A549 (cell line): ENCODE measurements around the gene NKX6-2. TPM values are rescaled to one million over a fixed set of nuclear protein-coding genes. Genes with fewer than 3 reads are reported as not detected.
A peak's percentile ranks its signal among the peaks of the same experiment; 100 is the strongest.

ENCODE experiments used
- ATAC-seq, 2 experiments: fragments of 200-7000 bp in 1 of 2; fragments of >200 bp in 1 of 2; cut with Nextera tagmentation in 1 of 2; cut with Tn5 transposase in 1 of 2; 3 replicates each; pipeline versions ENCODE4 v1.8.0 to v1.9.1; 2018 to 2020; ENCODE audit warnings: mild to moderate bottlenecking in 1 of 2, moderate library complexity in 1 of 2
- CTCF ChIA-PET: fragments of 300-600 bp; sonication (Branson Sonifier 250); formaldehyde crosslinking; extraction: SDS; loops from one replicate; lab custom pipeline; 2021; ENCODE audit warnings: antibody characterized with exemption, inconsistent platforms; lab: Yijun Ruan, JAX
- POLR2A ChIA-PET: fragments of 350-600 bp; formaldehyde crosslinking; extraction: SDS; loops from one replicate; lab custom pipeline; 2021; ENCODE audit warnings: antibody characterized with exemption, inconsistent platforms; lab: Yijun Ruan, JAX
- DNase-seq, 2 experiments: peaks; one replicate each; pipeline versions ENCODE4 v3.0.0 to v3.0.0-alpha.2; 2011 to 2016; ENCODE audit warnings: low read depth in 1 of 2, low spot score in 1 of 2
- FAIRE-seq: peaks from 2 replicates; lab custom pipeline; 2011; peaks lifted over from hg19 to GRCh38; lab: Jason Lieb, UNC
- H3K27ac ChIP-seq, 2 experiments: fragments of >200 bp; sonication (Bioruptor Twin); formaldehyde crosslinking; 3 replicates each; pipeline ENCODE4 v1.5.1; 2016 to 2017
- H3K4me1 ChIP-seq: fragments of >200 bp; sonication (Bioruptor Twin); formaldehyde crosslinking; 3 replicates; pipeline ENCODE4 v1.6.1; 2016
- H3K4me2 ChIP-seq: fragments of >200 bp; sonication (Bioruptor Twin); formaldehyde crosslinking; 3 replicates; pipeline ENCODE4 v1.6.1; 2016
- H3K4me3 ChIP-seq: fragments of >200 bp; sonication (Bioruptor Twin); formaldehyde crosslinking; 3 replicates; pipeline ENCODE4 v1.5.1; 2016
- H3K9me3 ChIP-seq: fragments of >200 bp; sonication (Bioruptor Twin); formaldehyde crosslinking; 3 replicates; pipeline ENCODE4 v1.6.1; 2016
- BHLHE40 ChIP-seq: IDR thresholded peaks from 2 replicates; pipeline ENCODE4 v1.6.1; 2012; ENCODE audit warnings: low read depth, low read length, inconsistent platforms
- CBX2 ChIP-seq: fragments of 200-600 bp; sonication (generic); IDR thresholded peaks from 2 replicates; pipeline ENCODE4 v1.6.1; 2016; ENCODE audit warnings: low read depth, mild to moderate bottlenecking, borderline replicate concordance
- CHD2 ChIP-seq: fragments of 150-350 bp; IDR thresholded peaks from 2 replicates; pipeline ENCODE4 v1.6.1; 2014; ENCODE audit warnings: low read length; ENCODE audit not compliant: partially characterized antibody
- E2F6 ChIP-seq: IDR thresholded peaks from 2 replicates; pipeline ENCODE4 v1.6.1; 2012; ENCODE audit warnings: low read depth, borderline replicate concordance
- EHF ChIP-seq: fragments of 250-450 bp; sonication (Bioruptor Pico); IDR thresholded peaks from 2 replicates; pipeline ENCODE4 v1.5.0; 2020; ENCODE audit warnings: mild to moderate bottlenecking
- EHMT2 ChIP-seq: fragments of 200-600 bp; sonication (generic); IDR thresholded peaks from 2 replicates; pipeline ENCODE4 v1.6.1; 2016; ENCODE audit warnings: antibody characterized with exemption, low read depth, mild to moderate bottlenecking, moderate library complexity
- ESRRA ChIP-seq: fragments of 150-350 bp; IDR thresholded peaks from 2 replicates; pipeline ENCODE4 v1.6.1; 2014; ENCODE audit warnings: mild to moderate bottlenecking, low read length, borderline replicate concordance
- FOSB ChIP-seq: fragments of 250-450 bp; sonication (Bioruptor Pico); IDR thresholded peaks from 2 replicates; pipeline ENCODE4 v1.5.0; 2020; ENCODE audit warnings: mild to moderate bottlenecking, moderate library complexity
- FOSL2 ChIP-seq, 2 experiments: fragments of 450-650 bp in 1 of 2; fragments of >200 bp in 1 of 2; sonication (Bioruptor Twin) in 1 of 2; formaldehyde crosslinking; IDR thresholded peaks; 2 replicates each; pipeline versions ENCODE4 v1.5.0 to v1.6.1; 2016 to 2020; ENCODE audit warnings: mild to moderate bottlenecking in 1 of 2, moderate library complexity in 1 of 2
- FOXS1 ChIP-seq: fragments of 250-450 bp; sonication (Bioruptor Pico); IDR thresholded peaks from 2 replicates; pipeline ENCODE4 v1.5.0; 2020; ENCODE audit warnings: mild to moderate bottlenecking, moderate library complexity
- HOXB13 ChIP-seq: fragments of 250-450 bp; sonication (Bioruptor Pico); IDR thresholded peaks from 2 replicates; pipeline ENCODE4 v1.5.0; 2020; ENCODE audit warnings: low read depth, mild to moderate bottlenecking, moderate library complexity
- HOXB5 ChIP-seq: fragments of 250-450 bp; sonication (Bioruptor Pico); IDR thresholded peaks from 2 replicates; pipeline ENCODE4 v1.5.0; 2020; ENCODE audit warnings: mild to moderate bottlenecking, moderate library complexity
- JUN ChIP-seq, 2 experiments: fragments of >200 bp; sonication (Bioruptor Twin); formaldehyde crosslinking; IDR thresholded peaks; 2 replicates in 1 of 2; 3 replicates in 1 of 2; pipeline ENCODE4 v1.6.1; 2016 to 2017
- KDM5A ChIP-seq: fragments of 200-600 bp; sonication (generic); IDR thresholded peaks from 2 replicates; pipeline ENCODE4 v1.6.1; 2016; ENCODE audit warnings: antibody characterized with exemption, mild to moderate bottlenecking
- MAX ChIP-seq: IDR thresholded peaks from 2 replicates; pipeline ENCODE4 v1.6.1; 2012
- PHF8 ChIP-seq: fragments of 200-600 bp; sonication (generic); IDR thresholded peaks from 2 replicates; pipeline ENCODE4 v1.6.1; 2016; ENCODE audit warnings: low read depth, mild to moderate bottlenecking, antibody characterized with exemption, moderate library complexity, borderline replicate concordance
- POLR2A ChIP-seq: IDR thresholded peaks from 2 replicates; pipeline ENCODE4 v1.6.1; 2012; ENCODE audit warnings: mild to moderate bottlenecking, low read length
- RARB ChIP-seq: fragments of 250-450 bp; sonication (Bioruptor Pico); IDR thresholded peaks from 2 replicates; pipeline ENCODE4 v1.8.0; 2021; ENCODE audit warnings: mild to moderate bottlenecking, moderate library complexity
- RCOR1 ChIP-seq: fragments of 150-350 bp; IDR thresholded peaks from 2 replicates; pipeline ENCODE4 v1.6.1; 2014; ENCODE audit warnings: antibody characterized with exemption, low read length, low read depth
- RFX5 ChIP-seq: fragments of 450-650 bp; IDR thresholded peaks from 2 replicates; pipeline ENCODE4 v1.7.1; 2014; ENCODE audit warnings: antibody characterized with exemption, mild to moderate bottlenecking, moderate library complexity
- SMC3 ChIP-seq: fragments of >200 bp; sonication (Bioruptor Twin); formaldehyde crosslinking; IDR thresholded peaks from 3 replicates; pipeline ENCODE4 v1.6.1; 2018; ENCODE audit warnings: inconsistent platforms
- ZFP36 ChIP-seq: fragments of 450-650 bp; IDR thresholded peaks from 2 replicates; pipeline ENCODE4 v1.6.1; 2014; ENCODE audit warnings: borderline replicate concordance; ENCODE audit not compliant: partially characterized antibody
- ZNF302 ChIP-seq: fragments of 250-450 bp; sonication (Bioruptor Pico); IDR thresholded peaks from 2 replicates; pipeline ENCODE4 v1.9.0; 2021; ENCODE audit warnings: inconsistent platforms, mild to moderate bottlenecking, moderate library complexity
- ZSCAN20 ChIP-seq: fragments of 250-450 bp; sonication (Bioruptor Pico); IDR thresholded peaks from 2 replicates; pipeline ENCODE4 v1.8.0; 2022; ENCODE audit warnings: mild to moderate bottlenecking, moderate library complexity
- whole genome bisulfite sequencing: methylation state at CpG from one replicate; pipeline ENCODE4 v1.1.6; 2017; ENCODE audit errors: missing lambda C conversion rate; 5-methylcytosine and 5-hydroxymethylcytosine counted together
- polyA plus RNA-seq, 4 experiments: library from polyadenylated mRNA; depleted of rRNA in 3 of 4; stranded (reverse); fragments of >200 nt; fragmentation: RNase III in 1 of 4; extraction: RNeasy Plus Mini Kit Qiagen cat#74134 plus additional on column Dnase treatment in 1 of 4; gene quantifications; 2 replicates in 3 of 4; 3 replicates in 1 of 4; pipeline ENCODE4 v1.2.3, GENCODE V29; 2011 to 2017
- TF ChIP-seq, protein P1 (sequence below): fragments of 250-450 bp; sonication (Bioruptor Pico); IDR thresholded peaks from 2 replicates; pipeline ENCODE4 v1.5.0; 2020; ENCODE audit warnings: low read depth, mild to moderate bottlenecking, moderate library complexity
- TF ChIP-seq, protein P2 (sequence below): fragments of >200 bp; sonication (Bioruptor Twin); formaldehyde crosslinking; IDR thresholded peaks from 2 replicates; pipeline ENCODE4 v1.6.1; 2016
- TF ChIP-seq, protein P3 (sequence below): IDR thresholded peaks from 2 replicates; pipeline ENCODE4 v1.6.1; 2012

Gene NKX6-2
- polyA plus RNA-seq, 2 of the 4 experiments (the other 2 are of a cell fraction): not detected

DNA sequence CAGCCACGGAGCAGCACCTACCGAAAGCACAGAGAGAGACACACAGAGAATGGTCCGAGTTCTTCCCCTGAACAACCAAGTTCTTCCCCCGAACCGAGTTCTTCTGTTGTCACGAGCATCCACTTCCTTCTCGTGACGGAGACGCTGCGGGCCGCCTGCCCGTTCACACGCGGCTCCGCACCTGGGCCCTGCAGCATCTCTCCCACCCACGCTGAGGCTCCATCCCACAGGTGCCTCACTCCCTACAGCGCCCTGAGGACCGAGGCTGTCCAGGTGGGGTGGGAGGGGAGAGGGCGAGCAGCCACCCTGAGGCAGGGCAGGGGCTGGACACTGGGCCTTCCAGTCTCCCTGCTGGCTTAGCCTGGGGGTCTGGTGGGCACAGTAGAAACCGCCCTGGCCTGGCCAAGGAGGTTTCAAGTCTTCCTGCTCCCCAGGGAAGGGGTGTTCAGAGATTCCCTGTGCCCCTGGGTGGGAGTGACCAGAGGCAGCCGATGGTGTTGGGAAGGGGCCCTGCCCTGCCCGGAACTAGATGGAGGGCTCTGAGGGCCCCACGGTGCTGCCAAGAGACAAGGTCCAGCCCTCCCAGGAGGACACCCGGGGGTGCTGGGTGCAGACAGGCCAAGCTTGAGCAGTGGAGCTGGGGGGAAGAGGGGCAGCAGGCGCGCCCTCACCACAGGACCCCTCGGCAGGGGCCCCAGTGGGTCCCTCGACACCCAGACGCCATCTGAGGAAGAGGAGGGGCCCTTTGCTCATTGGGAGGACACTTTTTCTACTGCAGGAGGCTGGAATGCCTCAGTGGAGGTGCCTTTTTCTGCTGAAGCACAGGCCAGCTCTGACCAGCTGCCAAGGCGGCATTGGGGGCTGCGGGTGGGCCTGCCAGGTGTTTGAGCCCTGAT is 5.2 kb upstream of the NKX6-2 start:
- no peak for TF ChIP-seq RCOR1
- no peak for TF ChIP-seq ESRRA
- TF ChIP-seq POLR2A: no peak
- TF ChIP-seq ZFP36: no peak
- no peak for TF ChIP-seq SMC3
- TF ChIP-seq E2F6: no peak
- TF ChIP-seq FOSL2 (IDR thresholded peaks at IDR 0.05): no peak
- no peak for TF ChIP-seq FOSL2 (CRISPR knock-in tag; IDR thresholded peaks at IDR 0.05)
- TF ChIP-seq ZSCAN20: no peak
- no peak for TF ChIP-seq FOXS1
- TF ChIP-seq, protein P1, sequence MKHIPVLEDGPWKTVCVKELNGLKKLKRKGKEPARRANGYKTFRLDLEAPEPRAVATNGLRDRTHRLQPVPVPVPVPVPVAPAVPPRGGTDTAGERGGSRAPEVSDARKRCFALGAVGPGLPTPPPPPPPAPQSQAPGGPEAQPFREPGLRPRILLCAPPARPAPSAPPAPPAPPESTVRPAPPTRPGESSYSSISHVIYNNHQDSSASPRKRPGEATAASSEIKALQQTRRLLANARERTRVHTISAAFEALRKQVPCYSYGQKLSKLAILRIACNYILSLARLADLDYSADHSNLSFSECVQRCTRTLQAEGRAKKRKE: no peak
- TF ChIP-seq PHF8: no peak
- no peak for TF ChIP-seq ZNF302 (CRISPR knock-in tag)
- TF ChIP-seq HOXB13 (CRISPR knock-in tag): no peak
- no peak for TF ChIP-seq EHMT2
- TF ChIP-seq FOSB: no peak
- no peak for TF ChIP-seq KDM5A
- ChIA-PET POLR2A (no interaction called here), CTCF (interaction anchor here (4.6 kb wide), 1 partner anchor 136 kb away, joined by 41 read pairs; no protein-coding TSS in a partner anchor)
- Histone ChIP-seq H3K4me1 (peaks cover 25% of the 10 kb centered on the region), H3K27ac (no peak overlapping the region), H3K4me2 (no peak overlapping the region), H3K9me3 (no peaks in the 10 kb centered on the region), H3K4me3 (no peak overlapping the region)
- FAIRE-seq: no peak
- DNase-seq: no peak
- 0 out of 6 replicates have a peak, but pooled peaks of 1 of the 2 experiments have one; percentile 3 for ATAC-seq
- 34% methylated on average over 23 of the region's 31 CpGs for WGBS

GRCh38 chr10:132790470-132790869 is 4.5 kb upstream of the NKX6-2 start:
- TF ChIP-seq FOSB: no peak
- no peak for TF ChIP-seq CBX2
- TF ChIP-seq HOXB5 (CRISPR knock-in tag): no peak
- no peak for TF ChIP-seq ZNF302 (CRISPR knock-in tag)
- TF ChIP-seq, protein P2, sequence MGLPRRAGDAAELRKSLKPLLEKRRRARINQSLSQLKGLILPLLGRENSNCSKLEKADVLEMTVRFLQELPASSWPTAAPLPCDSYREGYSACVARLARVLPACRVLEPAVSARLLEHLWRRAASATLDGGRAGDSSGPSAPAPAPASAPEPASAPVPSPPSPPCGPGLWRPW: no peak
- no peak for TF ChIP-seq RARB
- no peak for TF ChIP-seq BHLHE40
- no peak for TF ChIP-seq EHF
- no peak for TF ChIP-seq HOXB13 (CRISPR knock-in tag)
- no peak for TF ChIP-seq MAX
- no peak for TF ChIP-seq CHD2
- TF ChIP-seq, protein P3, sequence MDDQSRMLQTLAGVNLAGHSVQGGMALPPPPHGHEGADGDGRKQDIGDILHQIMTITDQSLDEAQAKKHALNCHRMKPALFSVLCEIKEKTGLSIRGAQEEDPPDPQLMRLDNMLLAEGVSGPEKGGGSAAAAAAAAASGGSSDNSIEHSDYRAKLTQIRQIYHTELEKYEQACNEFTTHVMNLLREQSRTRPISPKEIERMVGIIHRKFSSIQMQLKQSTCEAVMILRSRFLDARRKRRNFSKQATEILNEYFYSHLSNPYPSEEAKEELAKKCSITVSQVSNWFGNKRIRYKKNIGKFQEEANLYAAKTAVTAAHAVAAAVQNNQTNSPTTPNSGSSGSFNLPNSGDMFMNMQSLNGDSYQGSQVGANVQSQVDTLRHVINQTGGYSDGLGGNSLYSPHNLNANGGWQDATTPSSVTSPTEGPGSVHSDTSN: no peak
- no peak for TF ChIP-seq JUN (IDR thresholded peaks at IDR 0.05)
- TF ChIP-seq RFX5: no peak
- no peak for TF ChIP-seq FOXS1
- TF ChIP-seq, all 56 proteins: peak for 0
- no peak for FAIRE-seq
- Histone ChIP-seq H3K4me2 (no peak overlapping the region), H3K4me1 (peaks cover 28% of the 10 kb centered on the region), H3K4me3 (no peak overlapping the region), H3K9me3 (no peaks in the 10 kb centered on the region), H3K27ac (no peak overlapping the region)
- DNase-seq: no peak
- ChIA-PET CTCF (interaction anchor here (4.6 kb wide), 1 partner anchor 136 kb away, joined by 41 read pairs; no protein-coding TSS in a partner anchor), POLR2A (no interaction called here)
- peak in 1 of 2 experiments; percentile 5; a peak in 1 of 6 replicates for ATAC-seq
- 5% methylated on average over 4 of the region's 7 CpGs for WGBS
